Loucy (cell line): ENCODE data around the gene ZNRF3.

Source experiments
- H2AFZ ChIP-seq: fragments of 200-600 bp; sonication (generic); 2 replicates; pipeline ENCODE4 v1.6.0; 2016; ENCODE audit warnings: antibody characterized with exemption, mild to moderate bottlenecking, low read length, moderate library complexity
- H3F3A ChIP-seq: fragments of 200-600 bp; 2 replicates; pipeline ENCODE4 v1.6.0; 2016; ENCODE audit warnings: antibody characterized with exemption, low read depth, mild to moderate bottlenecking
- H3K27me3 ChIP-seq: fragments of 200-600 bp; sonication (generic); 2 replicates; pipeline ENCODE4 v1.6.1; 2014; ENCODE audit warnings: low read length, mild to moderate bottlenecking; ENCODE audit not compliant: insufficient read depth, poor library complexity, severe bottlenecking
- H3K36me3 ChIP-seq: fragments of 200-600 bp; sonication (generic); 2 replicates; pipeline ENCODE4 v1.6.1; 2016; ENCODE audit warnings: low read length; ENCODE audit not compliant: insufficient read depth
- H3K4me1 ChIP-seq: fragments of 200-600 bp; sonication (generic); 2 replicates; pipeline ENCODE4 v1.5.1; 2014; ENCODE audit warnings: low read length, mild to moderate bottlenecking; ENCODE audit not compliant: insufficient read depth, poor library complexity, severe bottlenecking
- H3K4me2 ChIP-seq: fragments of 200-600 bp; sonication (generic); 2 replicates; pipeline ENCODE4 v1.6.0; 2014; ENCODE audit warnings: antibody characterized with exemption, low read length, low read depth, mild to moderate bottlenecking; ENCODE audit not compliant: poor library complexity, severe bottlenecking
- H3K4me3 ChIP-seq: fragments of 200-600 bp; sonication (generic); 2 replicates; pipeline ENCODE4 v1.5.1; 2014; ENCODE audit warnings: low read length, mild to moderate bottlenecking, mixed read lengths; ENCODE audit not compliant: poor library complexity, severe bottlenecking
- H3K79me2 ChIP-seq: fragments of 200-600 bp; sonication (generic); 2 replicates; pipeline ENCODE4 v1.6.1; 2014; ENCODE audit warnings: low read length; ENCODE audit not compliant: insufficient read depth
- H3K9ac ChIP-seq: fragments of 200-600 bp; sonication (generic); 2 replicates; pipeline ENCODE4 v1.6.0; 2014; ENCODE audit warnings: mild to moderate bottlenecking, low read depth, low read length, moderate library complexity; ENCODE audit not compliant: poor library complexity, severe bottlenecking
- H3K9me2 ChIP-seq: fragments of 200-600 bp; sonication (generic); replicated peaks from 2 replicates; pipeline ENCODE4 v1.6.1; 2016; ENCODE audit warnings: low read depth, low read length, mixed read lengths
- H3K9me3 ChIP-seq: fragments of 200-600 bp; sonication (generic); 2 replicates; pipeline ENCODE4 v1.6.1; 2014; ENCODE audit warnings: mild to moderate bottlenecking, antibody characterized with exemption, low read length, low read depth; ENCODE audit not compliant: insufficient read depth
- H4K20me1 ChIP-seq: fragments of 200-600 bp; sonication (generic); 2 replicates; pipeline ENCODE4 v1.6.0; 2014; ENCODE audit warnings: antibody characterized with exemption, low read length, mild to moderate bottlenecking; ENCODE audit not compliant: insufficient read depth, poor library complexity, severe bottlenecking
- EZH2phosphoT487 ChIP-seq: fragments of 200-600 bp; IDR thresholded peaks from 2 replicates; pipeline ENCODE4 v1.6.1; 2018; ENCODE audit warnings: antibody characterized with exemption, mild to moderate bottlenecking, moderate library complexity, borderline replicate concordance
- TF ChIP-seq, protein P1 (sequence below): fragments of 200-600 bp; sonication (generic); conservative IDR thresholded peaks from 2 replicates; pipeline ENCODE4 v1.5.1; 2014; ENCODE audit warnings: mild to moderate bottlenecking, antibody characterized with exemption, low read length

Gene ZNRF3

DNA sequence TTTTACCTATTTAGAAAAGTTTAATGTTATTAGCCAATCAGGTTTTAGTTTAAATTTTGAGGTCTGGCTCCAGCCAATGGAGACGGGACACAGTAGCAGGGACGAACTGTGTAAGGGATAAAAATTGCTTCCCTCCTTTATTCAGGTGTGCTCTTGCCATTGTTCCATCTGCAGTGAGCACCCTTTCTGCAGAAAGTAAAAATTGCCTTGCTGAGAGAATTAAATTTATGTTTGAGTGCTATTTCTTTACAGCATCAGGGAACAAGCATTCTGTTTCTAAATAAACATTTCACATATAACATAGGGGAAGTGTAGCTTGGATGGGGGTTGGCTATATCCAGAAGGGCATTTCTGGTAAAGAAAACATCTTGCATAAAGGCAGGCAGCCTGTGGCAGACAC is 36.4 kb upstream of the ZNRF3 start:
- no peak overlapping the region for H3K4me3 ChIP-seq
- no peak overlapping the region for H2AFZ ChIP-seq
- no peaks in the 10 kb centered on the region for H4K20me1 ChIP-seq
- H3K9me3 ChIP-seq = no peaks in the 10 kb centered on the region
- no peaks in the 10 kb centered on the region for H3F3A ChIP-seq
- H3K4me1 ChIP-seq = no peaks in the 10 kb centered on the region
- no peak for TF ChIP-seq EZH2phosphoT487
- TF ChIP-seq, protein P1, sequence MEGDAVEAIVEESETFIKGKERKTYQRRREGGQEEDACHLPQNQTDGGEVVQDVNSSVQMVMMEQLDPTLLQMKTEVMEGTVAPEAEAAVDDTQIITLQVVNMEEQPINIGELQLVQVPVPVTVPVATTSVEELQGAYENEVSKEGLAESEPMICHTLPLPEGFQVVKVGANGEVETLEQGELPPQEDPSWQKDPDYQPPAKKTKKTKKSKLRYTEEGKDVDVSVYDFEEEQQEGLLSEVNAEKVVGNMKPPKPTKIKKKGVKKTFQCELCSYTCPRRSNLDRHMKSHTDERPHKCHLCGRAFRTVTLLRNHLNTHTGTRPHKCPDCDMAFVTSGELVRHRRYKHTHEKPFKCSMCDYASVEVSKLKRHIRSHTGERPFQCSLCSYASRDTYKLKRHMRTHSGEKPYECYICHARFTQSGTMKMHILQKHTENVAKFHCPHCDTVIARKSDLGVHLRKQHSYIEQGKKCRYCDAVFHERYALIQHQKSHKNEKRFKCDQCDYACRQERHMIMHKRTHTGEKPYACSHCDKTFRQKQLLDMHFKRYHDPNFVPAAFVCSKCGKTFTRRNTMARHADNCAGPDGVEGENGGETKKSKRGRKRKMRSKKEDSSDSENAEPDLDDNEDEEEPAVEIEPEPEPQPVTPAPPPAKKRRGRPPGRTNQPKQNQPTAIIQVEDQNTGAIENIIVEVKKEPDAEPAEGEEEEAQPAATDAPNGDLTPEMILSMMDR = no peak
- no peaks in the 10 kb centered on the region for H3K36me3 ChIP-seq
- no peak overlapping the region for H3K9ac ChIP-seq
- H3K9me2 ChIP-seq = no peaks in the 10 kb centered on the region
- no peaks in the 10 kb centered on the region for H3K79me2 ChIP-seq
- H3K4me2 ChIP-seq = no peak overlapping the region
- H3K27me3 ChIP-seq = no peaks in the 10 kb centered on the region

GRCh38 chr22:28855355-28856094 is 27.8 kb upstream of the ZNRF3 start:
- no peaks in the 10 kb centered on the region for H3F3A ChIP-seq

GRCh38 chr22:28856095-28856455 is 27.3 kb upstream of the ZNRF3 start:
- no peaks in the 10 kb centered on the region for H4K20me1 ChIP-seq
- no peaks in the 10 kb centered on the region for H3K79me2 ChIP-seq
- no peaks in the 10 kb centered on the region for H3K9me2 ChIP-seq
- H3K4me2 ChIP-seq = no peak overlapping the region
- no peak overlapping the region for H2AFZ ChIP-seq
- TF ChIP-seq EZH2phosphoT487 = no peak
- TF ChIP-seq, protein P1 = no peak
- no peaks in the 10 kb centered on the region for H3K4me1 ChIP-seq
- no peaks in the 10 kb centered on the region for H3F3A ChIP-seq
- no peak overlapping the region for H3K4me3 ChIP-seq
- H3K27me3 ChIP-seq = no peaks in the 10 kb centered on the region
- H3K9ac ChIP-seq = no peak overlapping the region
- no peaks in the 10 kb centered on the region for H3K9me3 ChIP-seq
- H3K36me3 ChIP-seq = no peaks in the 10 kb centered on the region

More at GRCh38 chr22:28855355-28856094, 27.8 kb upstream of the ZNRF3 start:
- Histone ChIP-seq H3K9me3 (no peaks in the 10 kb centered on the region), H3K4me2 (no peak overlapping the region), H3K4me3 (no peak overlapping the region), H3K4me1 (no peaks in the 10 kb centered on the region), H4K20me1 (no peaks in the 10 kb centered on the region), H3K9ac (no peak overlapping the region), H2AFZ (no peak overlapping the region), H3K79me2 (no peaks in the 10 kb centered on the region), H3K9me2 (no peaks in the 10 kb centered on the region), H3K27me3 (no peaks in the 10 kb centered on the region), H3K36me3 (no peaks in the 10 kb centered on the region)
- no peak for TF ChIP-seq EZH2phosphoT487
- TF ChIP-seq, protein P1 = peak; percentile 99
